NT2/D1 (cell line): ENCODE data around the gene KCTD18.

Source experiments
- DNase-seq: peaks from one replicate; pipeline ENCODE4 v3.0.0-alpha.2; 2011; ENCODE audit warnings: low read depth, low spot score
- H3K27me3 ChIP-seq: 2 replicates; pipeline ENCODE4 v1.6.0; 2011; ENCODE audit warnings: mild to moderate bottlenecking; ENCODE audit not compliant: insufficient read length, insufficient read depth
- H3K36me3 ChIP-seq: 2 replicates; pipeline ENCODE4 v1.6.1; 2011; ENCODE audit warnings: mild to moderate bottlenecking, low read length, mixed read lengths; ENCODE audit not compliant: insufficient read depth, insufficient read length
- H3K4me1 ChIP-seq: 2 replicates; pipeline ENCODE4 v1.5.1; 2011; ENCODE audit not compliant: insufficient read depth, insufficient read length
- H3K4me3 ChIP-seq: 2 replicates; pipeline ENCODE4 v1.5.1; 2011; ENCODE audit warnings: low read depth; ENCODE audit not compliant: insufficient read length
- H3K9ac ChIP-seq: 2 replicates; pipeline ENCODE4 v1.6.0; 2011; ENCODE audit warnings: low read depth; ENCODE audit not compliant: insufficient read length
- H3K9me3 ChIP-seq: 2 replicates; pipeline ENCODE4 v1.5.1; 2011; ENCODE audit warnings: mild to moderate bottlenecking, low read length; ENCODE audit not compliant: insufficient read depth
- SUZ12 ChIP-seq: IDR thresholded peaks from 2 replicates; pipeline ENCODE4 v1.6.1; 2011; ENCODE audit not compliant: insufficient read length, insufficient read depth; ENCODE audit errors: extremely low read depth
- YY1 ChIP-seq: IDR thresholded peaks from 2 replicates; pipeline ENCODE4 v1.6.1; 2011; ENCODE audit not compliant: insufficient read length, insufficient read depth
- ZNF274 ChIP-seq: IDR thresholded peaks from 2 replicates; pipeline ENCODE4 v1.6.1; 2011; ENCODE audit warnings: mild to moderate bottlenecking, low read depth, low read length

KCTD18 gene

GRCh38 chr2:200502196-200502595, 7.7 kb downstream of the KCTD18 start:
- H3K4me3 ChIP-seq = no peak overlapping the region
- H3K36me3 ChIP-seq = peaks cover 14% of the 10 kb centered on the region
- H3K9me3 ChIP-seq = no peaks in the 10 kb centered on the region
- TF ChIP-seq ZNF274 = no peak
- no peak for TF ChIP-seq YY1
- TF ChIP-seq SUZ12 = no peak
- no peaks in the 10 kb centered on the region for H3K27me3 ChIP-seq
- H3K4me1 ChIP-seq = no peaks in the 10 kb centered on the region
- no peak overlapping the region for H3K9ac ChIP-seq
- DNase-seq = no peak

- TF ChIP-seq ZNF274 = no peak
- DNase-seq = no peak
- H3K9me3 ChIP-seq = no peaks in the 10 kb centered on the region
- no peaks in the 10 kb centered on the region for H3K27me3 ChIP-seq
- no peak overlapping the region for H3K4me3 ChIP-seq
- H3K9ac ChIP-seq = no peak overlapping the region
- H3K36me3 ChIP-seq = peaks cover 6% of the 10 kb centered on the region
- no peaks in the 10 kb centered on the region for H3K4me1 ChIP-seq
Observed at GRCh38 chr2:200498402-200499162, 11.3 kb downstream of the KCTD18 start.

GRCh38 chr2:200496696-200497095, 13.2 kb downstream of the KCTD18 start:
- Histone ChIP-seq H3K4me1 (no peaks in the 10 kb centered on the region), H3K36me3 (peaks cover 6% of the 10 kb centered on the region), H3K4me3 (no peak overlapping the region), H3K27me3 (no peaks in the 10 kb centered on the region), H3K9ac (no peak overlapping the region), H3K9me3 (peaks cover 5% of the 10 kb centered on the region; the same call in 1 of the 2 replicates)
- TF ChIP-seq YY1 (no peak), ZNF274 (no peak), SUZ12 (no peak)
- DNase-seq = no peak

- H3K4me3 ChIP-seq = no peak overlapping the region
- H3K36me3 ChIP-seq = peaks cover 20% of the 10 kb centered on the region
- H3K27me3 ChIP-seq = no peaks in the 10 kb centered on the region
- no peaks in the 10 kb centered on the region for H3K4me1 ChIP-seq
- no peak for TF ChIP-seq ZNF274
- no peak for TF ChIP-seq SUZ12
- TF ChIP-seq YY1 = no peak
- H3K9me3 ChIP-seq = peaks cover 12% of the 10 kb centered on the region; the same call in 1 of the 2 replicates
- DNase-seq = no peak
- no peak overlapping the region for H3K9ac ChIP-seq
Observed at GRCh38 chr2:200494048-200494447, 15.8 kb downstream of the KCTD18 start.

- peaks cover 12% of the 10 kb centered on the region; the same call in 1 of the 2 replicates for H3K9me3 ChIP-seq
- no peak overlapping the region for H3K4me3 ChIP-seq
- peaks cover 20% of the 10 kb centered on the region for H3K36me3 ChIP-seq
- no peaks in the 10 kb centered on the region for H3K27me3 ChIP-seq
- no peak for TF ChIP-seq ZNF274
- TF ChIP-seq YY1 = no peak
- no peak for TF ChIP-seq SUZ12
- no peak overlapping the region for H3K9ac ChIP-seq
- H3K4me1 ChIP-seq = no peaks in the 10 kb centered on the region
- DNase-seq = no peak
Observed at GRCh38 chr2:200492656-200493055, 17.2 kb downstream of the KCTD18 start.

- DNase-seq = no peak
- Histone ChIP-seq H3K27me3 (no peaks in the 10 kb centered on the region), H3K9me3 (peaks cover 12% of the 10 kb centered on the region; the same call in 1 of the 2 replicates), H3K9ac (no peak overlapping the region), H3K4me3 (no peak overlapping the region), H3K36me3 (peaks cover 20% of the 10 kb centered on the region), H3K4me1 (no peaks in the 10 kb centered on the region)
- TF ChIP-seq ZNF274 (no peak), YY1 (no peak), SUZ12 (no peak)
Observed at GRCh38 chr2:200490001-200490400, 19.9 kb downstream of the KCTD18 start.

- Histone ChIP-seq H3K9ac (no peak overlapping the region), H3K4me3 (no peak overlapping the region), H3K36me3 (peaks cover 20% of the 10 kb centered on the region), H3K27me3 (no peaks in the 10 kb centered on the region), H3K4me1 (no peaks in the 10 kb centered on the region), H3K9me3 (peaks cover 12% of the 10 kb centered on the region; the same call in 1 of the 2 replicates)
- TF ChIP-seq SUZ12 = no peak
- TF ChIP-seq ZNF274 = no peak
- no peak for TF ChIP-seq YY1
- no peak for DNase-seq
Observed at GRCh38 chr2:200488169-200488568, 21.7 kb downstream of the KCTD18 start.
